Neural progenitor cell (in vitro differentiated cells): Measurements from ENCODE around the gene HMGB2. TPM values are rescaled to one million over a fixed set of nuclear protein-coding genes. Genes with fewer than 3 reads are reported as not detected.

Experiments used
- DNase-seq: peaks from one replicate; pipeline ENCODE4 v3.0.0-alpha.2; 2016; ENCODE audit warnings: low spot score
- H2AFZ ChIP-seq: fragments of 200-600 bp; sonication (generic); replicated peaks from 2 replicates; pipeline ENCODE4 v1.6.1; 2016; ENCODE audit warnings: antibody characterized with exemption
- H3F3A ChIP-seq: fragments of 200-600 bp; sonication (generic); 2 replicates; pipeline ENCODE4 v1.6.1; 2016; ENCODE audit warnings: antibody characterized with exemption, low read depth
- H3K27ac ChIP-seq: fragments of 200-600 bp; sonication (generic); 2 replicates; pipeline ENCODE4 v1.5.1; 2016; ENCODE audit warnings: mild to moderate bottlenecking
- H3K27me3 ChIP-seq: fragments of 200-600 bp; sonication (generic); 2 replicates; pipeline ENCODE4 v1.6.1; 2016; ENCODE audit warnings: mild to moderate bottlenecking, moderate library complexity
- H3K36me3 ChIP-seq: fragments of 200-600 bp; sonication (generic); 2 replicates; pipeline ENCODE4 v1.5.1; 2016
- H3K4me1 ChIP-seq: fragments of 200-600 bp; sonication (generic); 2 replicates; pipeline ENCODE4 v1.6.1; 2016; ENCODE audit warnings: mixed run types
- H3K4me2 ChIP-seq: fragments of 200-600 bp; sonication (generic); 2 replicates; pipeline ENCODE4 v1.6.1; 2016
- H3K4me3 ChIP-seq: fragments of 200-600 bp; sonication (generic); 2 replicates; pipeline ENCODE4 v1.5.1; 2016
- H3K79me2 ChIP-seq: fragments of 200-600 bp; sonication (generic); 2 replicates; pipeline ENCODE4 v1.6.1; 2016; ENCODE audit warnings: low read depth
- H3K9ac ChIP-seq: fragments of 200-600 bp; sonication (generic); 2 replicates; pipeline ENCODE4 v1.6.1; 2016
- H3K9me3 ChIP-seq: fragments of 200-600 bp; sonication (generic); 2 replicates; pipeline ENCODE4 v1.5.1; 2016; ENCODE audit warnings: low read depth
- H4K20me1 ChIP-seq: fragments of 200-600 bp; sonication (generic); 2 replicates; pipeline ENCODE4 v1.6.1; 2016; ENCODE audit warnings: low read depth
- H3K27ac Mint-ChIP-seq: 3 replicates; pipeline ENCODE4 v1.8.0; 2021; ENCODE audit warnings: mixed read lengths
- H3K27me3 Mint-ChIP-seq: 2 replicates; pipeline ENCODE4 v1.8.0; 2022; ENCODE audit warnings: low read depth, mild to moderate bottlenecking, inconsistent platforms, moderate library complexity, mixed read lengths; ENCODE audit not compliant: insufficient read depth
- H3K36me3 Mint-ChIP-seq: 3 replicates; pipeline ENCODE4 v1.8.0; 2021; ENCODE audit warnings: mixed read lengths
- H3K4me1 Mint-ChIP-seq: 3 replicates; pipeline ENCODE4 v1.8.0; 2021; ENCODE audit warnings: mixed read lengths
- H3K4me3 Mint-ChIP-seq: 3 replicates; pipeline ENCODE4 v1.8.0; 2021; ENCODE audit warnings: mild to moderate bottlenecking, moderate library complexity, mixed read lengths
- H3K9me3 Mint-ChIP-seq: 3 replicates; pipeline ENCODE4 v1.8.0; 2020; ENCODE audit warnings: mixed read lengths
- EZH2 ChIP-seq: fragments of 200-600 bp; sonication (generic); IDR thresholded peaks from 2 replicates; pipeline ENCODE4 v1.6.1; 2017; ENCODE audit warnings: antibody characterized with exemption, mild to moderate bottlenecking, moderate library complexity
- EZH2phosphoT487 ChIP-seq: fragments of 200-600 bp; sonication (generic); IDR thresholded peaks from 2 replicates; pipeline ENCODE4 v1.6.1; 2017; ENCODE audit warnings: antibody characterized with exemption
- total RNA-seq: library from RNA; depleted of rRNA; stranded (reverse); fragments of >200 nt; gene quantifications from 2 replicates; pipeline ENCODE4 v1.2.3, GENCODE V29; 2015; ENCODE audit warnings: low replicate concordance
- TF ChIP-seq, protein P1 (sequence below): fragments of 200-600 bp; sonication (generic); IDR thresholded peaks from 2 replicates; pipeline ENCODE4 v1.5.1; 2017; ENCODE audit warnings: antibody characterized with exemption, mild to moderate bottlenecking

HMGB2 gene
- total RNA-seq, 1 donor from 2014 or later: 1,033 TPM

DNA sequence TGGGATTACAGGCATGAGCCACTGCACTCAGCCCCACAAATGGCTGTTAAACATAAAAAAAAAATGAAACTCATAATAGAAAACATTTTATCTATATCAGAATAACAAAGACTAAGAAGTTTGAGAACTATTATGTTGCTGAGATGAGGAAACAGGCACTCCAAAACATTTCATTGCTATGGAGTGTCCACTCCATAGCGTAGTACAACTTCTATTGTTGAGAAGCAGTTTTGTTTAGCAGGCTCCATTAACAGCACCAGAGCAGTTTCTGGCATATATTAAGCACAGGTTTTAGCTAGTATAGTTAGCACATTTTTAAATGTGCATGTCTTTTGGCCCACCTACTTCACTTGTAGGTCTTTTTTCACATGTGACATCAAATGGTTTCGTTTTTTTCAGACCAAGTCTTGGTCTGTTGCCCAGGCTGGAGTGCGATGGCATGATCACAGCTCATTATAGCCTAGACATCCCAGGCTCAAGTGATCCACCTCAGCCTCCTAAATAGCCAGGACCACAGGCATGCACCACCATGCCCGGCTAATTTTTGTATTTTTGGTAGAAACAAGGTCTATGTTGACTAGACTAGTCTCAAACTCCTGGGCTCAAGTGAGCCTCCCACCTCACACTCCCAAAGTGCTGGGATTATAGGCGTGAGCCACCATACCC is 5.8 kb downstream of the HMGB2 start:
- Histone ChIP-seq H3K4me3 (no peak overlapping the region), H3K9me3 (no peaks in the 10 kb centered on the region), H3K79me2 (peaks cover 35% of the 10 kb centered on the region), H3K27me3 (no peaks in the 10 kb centered on the region), H3K27ac (peak overlapping the region; percentile 48), H3F3A (peaks cover 79% of the 10 kb centered on the region), H4K20me1 (peaks cover 41% of the 10 kb centered on the region), H3K9ac (no peak overlapping the region), H3K4me1 (peaks cover 24% of the 10 kb centered on the region), H3K36me3 (peaks cover 47% of the 10 kb centered on the region), H3K4me2 (no peak overlapping the region), H2AFZ (no peak overlapping the region)
- no peak for DNase-seq
- Mint-ChIP-seq H3K27ac (no peak overlapping the region), H3K27me3 (no peaks in the 10 kb centered on the region), H3K4me1 (peaks cover 20% of the 10 kb centered on the region), H3K4me3 (no peak overlapping the region), H3K36me3 (peaks cover 40% of the 10 kb centered on the region), H3K9me3 (no peaks in the 10 kb centered on the region)
- TF ChIP-seq EZH2phosphoT487 (no peak), EZH2 (no peak)
- TF ChIP-seq, protein P1, sequence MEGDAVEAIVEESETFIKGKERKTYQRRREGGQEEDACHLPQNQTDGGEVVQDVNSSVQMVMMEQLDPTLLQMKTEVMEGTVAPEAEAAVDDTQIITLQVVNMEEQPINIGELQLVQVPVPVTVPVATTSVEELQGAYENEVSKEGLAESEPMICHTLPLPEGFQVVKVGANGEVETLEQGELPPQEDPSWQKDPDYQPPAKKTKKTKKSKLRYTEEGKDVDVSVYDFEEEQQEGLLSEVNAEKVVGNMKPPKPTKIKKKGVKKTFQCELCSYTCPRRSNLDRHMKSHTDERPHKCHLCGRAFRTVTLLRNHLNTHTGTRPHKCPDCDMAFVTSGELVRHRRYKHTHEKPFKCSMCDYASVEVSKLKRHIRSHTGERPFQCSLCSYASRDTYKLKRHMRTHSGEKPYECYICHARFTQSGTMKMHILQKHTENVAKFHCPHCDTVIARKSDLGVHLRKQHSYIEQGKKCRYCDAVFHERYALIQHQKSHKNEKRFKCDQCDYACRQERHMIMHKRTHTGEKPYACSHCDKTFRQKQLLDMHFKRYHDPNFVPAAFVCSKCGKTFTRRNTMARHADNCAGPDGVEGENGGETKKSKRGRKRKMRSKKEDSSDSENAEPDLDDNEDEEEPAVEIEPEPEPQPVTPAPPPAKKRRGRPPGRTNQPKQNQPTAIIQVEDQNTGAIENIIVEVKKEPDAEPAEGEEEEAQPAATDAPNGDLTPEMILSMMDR: no peak

DNA sequence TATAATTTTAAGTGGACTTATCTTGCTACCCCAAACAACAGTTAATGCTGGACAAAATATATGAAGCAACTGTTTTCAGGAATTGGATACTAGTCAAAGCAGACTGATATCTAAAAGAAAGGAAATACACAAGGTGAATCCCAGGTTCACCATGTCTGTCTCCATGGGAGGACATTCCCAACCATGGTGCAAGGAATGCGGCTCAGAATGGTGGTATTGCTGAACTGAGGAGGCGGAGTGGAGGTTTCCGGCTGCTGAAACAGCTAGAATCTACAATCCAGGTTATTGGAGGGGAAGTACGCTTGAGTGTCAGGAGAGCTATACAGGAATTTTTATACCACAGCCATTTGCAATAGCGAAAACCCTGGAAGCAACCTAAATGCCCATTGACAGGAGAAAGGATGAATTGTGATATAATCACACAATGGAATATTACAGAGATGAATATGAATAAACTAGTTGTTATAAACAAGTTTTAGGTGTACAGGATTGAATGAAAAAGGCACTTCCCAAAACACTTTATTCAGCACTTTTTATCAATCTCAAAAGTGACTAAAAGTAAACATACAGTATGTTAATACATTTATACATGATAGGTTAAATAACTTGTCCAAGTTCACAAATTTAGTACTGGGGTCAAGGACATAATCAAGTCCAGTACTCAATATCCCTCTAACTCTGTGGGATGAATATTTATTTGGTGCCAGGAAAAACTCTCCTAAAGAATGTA is 9.0 kb downstream of the HMGB2 start:
- Histone ChIP-seq H3K4me2 (no peak overlapping the region), H2AFZ (no peak overlapping the region), H3F3A (peaks cover 56% of the 10 kb centered on the region), H3K9ac (no peak overlapping the region), H3K9me3 (no peaks in the 10 kb centered on the region), H4K20me1 (peaks cover 9% of the 10 kb centered on the region), H3K4me3 (no peak overlapping the region), H3K27me3 (no peaks in the 10 kb centered on the region), H3K36me3 (peaks cover 20% of the 10 kb centered on the region), H3K27ac (no peak overlapping the region), H3K79me2 (peaks cover 3% of the 10 kb centered on the region), H3K4me1 (no peaks in the 10 kb centered on the region)
- no peak overlapping the region for H3K27ac Mint-ChIP-seq
- DNase-seq: peak; percentile 8
- H3K27me3 Mint-ChIP-seq: no peaks in the 10 kb centered on the region
- H3K4me3 Mint-ChIP-seq: no peak overlapping the region
- peaks cover 4% of the 10 kb centered on the region for H3K4me1 Mint-ChIP-seq
- peaks cover 24% of the 10 kb centered on the region for H3K36me3 Mint-ChIP-seq
- no peak for TF ChIP-seq EZH2phosphoT487
- no peak for TF ChIP-seq EZH2
- TF ChIP-seq, protein P1: no peak
- H3K9me3 Mint-ChIP-seq: no peaks in the 10 kb centered on the region

DNA sequence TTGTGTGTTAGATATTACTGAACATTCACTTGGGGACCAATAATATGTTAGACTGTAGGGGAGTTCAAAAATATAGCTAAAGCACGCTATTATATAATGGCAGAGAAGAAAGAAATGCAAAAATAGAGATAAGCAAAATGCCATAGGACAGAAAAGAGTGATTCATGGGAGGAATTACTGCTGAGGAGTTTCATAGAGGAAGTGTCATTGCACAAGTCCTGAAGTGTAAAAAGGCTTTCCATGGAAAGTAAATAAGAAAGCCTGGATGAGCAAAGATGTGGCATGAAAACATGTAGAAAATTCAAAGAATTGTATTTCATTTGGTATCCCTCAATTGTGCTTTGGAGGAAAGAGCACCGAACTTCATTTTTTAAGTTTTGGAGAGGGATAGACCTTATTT is 14.5 kb downstream of the HMGB2 start:
- Mint-ChIP-seq H3K36me3 (peaks cover 2% of the 10 kb centered on the region), H3K27ac (no peak overlapping the region), H3K9me3 (no peaks in the 10 kb centered on the region), H3K27me3 (no peaks in the 10 kb centered on the region), H3K4me3 (no peak overlapping the region), H3K4me1 (peaks cover 5% of the 10 kb centered on the region)
- Histone ChIP-seq H3K9me3 (no peaks in the 10 kb centered on the region), H3K27ac (no peak overlapping the region), H3K27me3 (no peaks in the 10 kb centered on the region), H3K36me3 (no peaks in the 10 kb centered on the region), H2AFZ (no peak overlapping the region), H3K4me3 (no peak overlapping the region), H3K9ac (no peak overlapping the region), H3K4me2 (no peak overlapping the region), H4K20me1 (no peaks in the 10 kb centered on the region), H3K4me1 (no peaks in the 10 kb centered on the region), H3F3A (peaks cover 3% of the 10 kb centered on the region), H3K79me2 (no peaks in the 10 kb centered on the region)
- no peak for DNase-seq
- TF ChIP-seq EZH2phosphoT487: no peak
- TF ChIP-seq EZH2: no peak
- TF ChIP-seq, protein P1: no peak
